Left lung (tissue), 10 donors: ENCODE data around the gene SIPA1L3. TPM values are rescaled to one million over a fixed set of nuclear protein-coding genes. Genes with fewer than 3 reads are reported as not detected.

Experiments
- ATAC-seq: fragments of 200-7000 bp; cut with Tn5 transposase; one replicate; pipeline ENCODE4 v1.9.1; 2020; ENCODE audit warnings: moderate library complexity
- DNase-seq, 4 donors: peaks; one replicate each; pipeline ENCODE4 v3.0.0-alpha.2; 2013 to 2020
- H3K27ac ChIP-seq, 2 donors: fragments of 200-600 bp; sonication (generic) in 1 of 2; one replicate each; pipeline versions ENCODE4 v1.5.0 to v1.8.0; 2020 to 2021
- H3K27me3 ChIP-seq, 2 donors: fragments of 200-600 bp; sonication (generic) in 1 of 2; one replicate each; pipeline versions ENCODE4 v1.5.0 to v1.8.0; 2020 to 2021
- H3K36me3 ChIP-seq, 2 donors: fragments of 200-600 bp; sonication (generic) in 1 of 2; one replicate each; pipeline versions ENCODE4 v1.5.0 to v1.8.0; 2020 to 2021
- H3K4me1 ChIP-seq, 2 donors: fragments of 200-600 bp; one replicate each; pipeline ENCODE4 v1.8.0; 2021
- H3K4me3 ChIP-seq, 2 donors: fragments of 200-600 bp; sonication (generic) in 1 of 2; one replicate each; pipeline versions ENCODE4 v1.5.0 to v1.8.0; 2020 to 2021; ENCODE audit warnings: mild to moderate bottlenecking in 1 of 2
- H3K9me3 ChIP-seq, 2 donors: fragments of 200-600 bp; sonication (generic) in 1 of 2; one replicate each; pipeline versions ENCODE4 v1.5.0 to v1.8.0; 2020 to 2021
- intact Hi-C, 2 donors: fragments of 100-400 bp; cut with DNase I; formaldehyde crosslinking; loops; one replicate each; pipeline versions ENCODE4 v1.11.2 to v1.14.2; 2022
- polyA plus RNA-seq, 6 donors: library from polyadenylated mRNA; unstranded; fragments of 120-200 nt; gene quantifications; one replicate each; pipeline ENCODE4 v1.2.1, GENCODE V29; 2013; ENCODE audit not compliant: insufficient read length in 6 of 6
- total RNA-seq, 2 donors: library from RNA; stranded (reverse); fragmentation: NEBNext Ultra II Directional; extraction: Animal tissue kit (Norgen Biotek cat#: 25700); gene quantifications; one replicate each; pipeline ENCODE4 v1.2.1, GENCODE V29; 2021
- TF ChIP-seq, protein P1 (sequence below), 2 donors: fragments of 200-600 bp; sonication (generic) in 1 of 2; IDR thresholded peaks; one replicate each; pipeline versions ENCODE4 v1.5.0 to v1.8.0; 2021; ENCODE audit warnings: antibody characterized with exemption in 2 of 2
- donor health status: DM: no; HTN: yes; CAD: no.
- donor health status: DM: no; HTN: no; CAD: no.

The SIPA1L3 gene
- total and polyA plus RNA-seq, 8 donors: 22.7 to 59.0 (median 27.4) TPM

DNA sequence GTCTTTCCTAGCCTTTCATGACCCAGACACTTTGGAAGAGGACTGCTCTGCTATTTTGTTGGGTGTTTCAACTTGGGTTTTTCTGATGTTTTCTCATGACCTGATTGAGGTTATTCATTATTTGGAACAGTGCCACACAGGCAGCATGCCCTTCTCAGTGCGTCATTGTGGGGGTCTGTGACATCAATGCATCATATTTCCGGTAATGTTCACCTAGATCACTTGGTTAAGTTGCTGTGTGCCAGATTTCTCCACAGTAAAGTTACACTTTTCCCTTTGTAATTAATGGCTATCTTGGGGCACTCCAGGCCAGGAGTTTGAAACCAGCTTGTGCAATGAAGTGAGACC is 124.4 kb downstream of the SIPA1L3 start:
- intact Hi-C loops: no loop called here
- Histone ChIP-seq H3K36me3 (no peaks in the 10 kb centered on the region), H3K9me3 (no peaks in the 10 kb centered on the region), H3K4me1 (peaks cover 0 to 24% of the 10 kb centered on the region in 2 donors), H3K4me3 (no peak overlapping the region), H3K27me3 (no peaks in the 10 kb centered on the region), H3K27ac (no peak overlapping the region)
- TF ChIP-seq, protein P1, sequence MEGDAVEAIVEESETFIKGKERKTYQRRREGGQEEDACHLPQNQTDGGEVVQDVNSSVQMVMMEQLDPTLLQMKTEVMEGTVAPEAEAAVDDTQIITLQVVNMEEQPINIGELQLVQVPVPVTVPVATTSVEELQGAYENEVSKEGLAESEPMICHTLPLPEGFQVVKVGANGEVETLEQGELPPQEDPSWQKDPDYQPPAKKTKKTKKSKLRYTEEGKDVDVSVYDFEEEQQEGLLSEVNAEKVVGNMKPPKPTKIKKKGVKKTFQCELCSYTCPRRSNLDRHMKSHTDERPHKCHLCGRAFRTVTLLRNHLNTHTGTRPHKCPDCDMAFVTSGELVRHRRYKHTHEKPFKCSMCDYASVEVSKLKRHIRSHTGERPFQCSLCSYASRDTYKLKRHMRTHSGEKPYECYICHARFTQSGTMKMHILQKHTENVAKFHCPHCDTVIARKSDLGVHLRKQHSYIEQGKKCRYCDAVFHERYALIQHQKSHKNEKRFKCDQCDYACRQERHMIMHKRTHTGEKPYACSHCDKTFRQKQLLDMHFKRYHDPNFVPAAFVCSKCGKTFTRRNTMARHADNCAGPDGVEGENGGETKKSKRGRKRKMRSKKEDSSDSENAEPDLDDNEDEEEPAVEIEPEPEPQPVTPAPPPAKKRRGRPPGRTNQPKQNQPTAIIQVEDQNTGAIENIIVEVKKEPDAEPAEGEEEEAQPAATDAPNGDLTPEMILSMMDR (IDR thresholded peaks at IDR 0.05): no peak
- DNase-seq (no peak), ATAC-seq (no peak)

DNA sequence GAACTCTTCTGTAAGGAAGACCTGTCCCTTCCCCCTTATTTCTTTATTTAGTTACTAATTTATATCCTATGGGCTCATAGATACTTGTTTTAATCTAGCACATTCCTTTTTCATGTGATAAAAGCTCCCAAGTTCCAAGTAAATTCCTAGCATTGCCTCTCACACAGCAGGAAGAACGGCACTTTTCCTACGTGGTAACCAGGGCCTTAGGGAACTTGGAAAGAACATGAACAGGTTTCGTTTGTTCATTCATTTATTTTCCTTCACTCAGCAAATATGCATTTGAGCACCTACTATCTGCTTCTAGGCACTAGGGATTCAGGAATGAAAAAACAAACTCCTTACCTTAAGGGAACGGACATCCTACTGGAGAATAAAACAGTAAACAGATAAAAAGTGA is 125.1 kb downstream of the SIPA1L3 start:
- DNase-seq (no peak), ATAC-seq (no peak)
- H3K4me3 ChIP-seq: no peak overlapping the region
- TF ChIP-seq, protein P1 (IDR thresholded peaks at IDR 0.05): no peak
- no peaks in the 10 kb centered on the region for H3K9me3 ChIP-seq
- H3K27me3 ChIP-seq: no peaks in the 10 kb centered on the region
- H3K4me1 ChIP-seq: peaks cover 0 to 24% of the 10 kb centered on the region in 2 donors
- H3K36me3 ChIP-seq: no peaks in the 10 kb centered on the region
- no peak overlapping the region for H3K27ac ChIP-seq
- intact Hi-C loops: no loop called here

DNA sequence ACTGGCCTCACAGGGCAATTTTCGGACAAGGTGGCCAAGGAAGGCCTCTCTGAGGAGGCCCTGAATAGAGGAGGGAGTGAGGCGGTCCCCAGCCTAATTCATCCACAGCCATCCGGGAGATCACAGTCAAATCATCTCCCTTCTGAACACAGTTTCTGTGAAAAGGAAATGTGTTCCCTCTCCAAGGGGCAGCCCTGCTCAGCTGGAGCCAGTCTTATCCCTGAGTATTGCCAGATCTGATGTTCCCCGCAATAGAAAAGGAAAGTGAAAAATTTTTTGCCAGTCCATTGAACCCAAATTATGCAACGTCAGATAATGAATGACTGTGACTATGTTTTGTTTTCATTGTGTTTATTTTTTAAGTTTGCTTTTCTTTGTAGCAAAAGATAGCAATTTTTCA is 125.9 kb downstream of the SIPA1L3 start:
- Histone ChIP-seq H3K4me3 (no peak overlapping the region), H3K27ac (no peak overlapping the region), H3K36me3 (no peaks in the 10 kb centered on the region), H3K9me3 (no peaks in the 10 kb centered on the region), H3K4me1 (peaks cover 0 to 24% of the 10 kb centered on the region in 2 donors), H3K27me3 (no peaks in the 10 kb centered on the region)
- TF ChIP-seq, protein P1 (IDR thresholded peaks at IDR 0.05): no peak
- peak in 1 of 4 donors; percentile 52 for DNase-seq
- intact Hi-C loops: no loop called here
- no peak for ATAC-seq

DNA sequence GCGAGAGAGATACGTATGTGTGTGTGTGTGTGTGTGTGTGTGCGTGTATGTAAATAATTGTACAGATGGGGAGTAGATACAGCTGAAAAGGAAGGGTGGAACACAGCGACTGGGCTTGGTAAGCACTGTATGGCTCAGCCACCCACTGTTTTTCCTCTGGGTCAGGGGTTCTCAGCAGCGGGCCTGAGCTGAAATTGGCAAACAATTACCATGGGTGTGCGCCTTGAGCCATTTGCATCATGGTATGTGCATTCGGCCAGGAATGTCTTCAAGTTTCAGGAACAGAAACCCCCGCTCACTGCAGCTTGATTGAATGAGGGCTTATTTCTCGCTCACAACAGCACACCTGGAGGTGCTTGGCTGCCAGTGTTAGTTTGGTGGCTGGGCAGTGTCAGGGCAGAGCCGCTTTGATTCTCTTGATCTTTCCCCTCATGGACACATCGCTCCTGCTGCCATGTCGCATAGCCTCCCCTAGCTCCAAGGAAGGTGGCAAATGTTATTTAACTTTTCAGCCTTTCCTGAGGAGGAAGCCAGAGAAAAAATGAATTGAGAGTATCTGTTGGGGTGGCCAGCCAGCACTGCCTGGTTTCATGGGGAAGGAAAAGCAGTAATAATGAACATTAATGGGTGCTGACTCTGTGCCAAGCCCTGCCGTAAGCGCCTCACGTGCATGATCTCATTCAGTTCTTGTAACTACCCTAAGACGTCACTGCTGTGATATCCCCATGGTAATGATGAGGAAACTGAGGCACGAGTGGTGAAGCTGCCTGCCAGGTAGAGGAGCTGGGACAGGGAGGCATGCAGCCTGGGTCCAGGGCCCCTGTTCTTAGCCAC is 126.9 kb downstream of the SIPA1L3 start:
- DNase-seq: peak in 1 of 4 donors; percentile 20
- no peaks in the 10 kb centered on the region for H3K36me3 ChIP-seq
- peaks cover 0 to 24% of the 10 kb centered on the region in 2 donors for H3K4me1 ChIP-seq
- TF ChIP-seq, protein P1 (IDR thresholded peaks at IDR 0.05): no peak
- H3K9me3 ChIP-seq: no peaks in the 10 kb centered on the region
- intact Hi-C loops: no loop called here
- peak; percentile 10 for ATAC-seq
- no peak overlapping the region for H3K27ac ChIP-seq
- H3K4me3 ChIP-seq: no peak overlapping the region
- H3K27me3 ChIP-seq: no peaks in the 10 kb centered on the region

DNA sequence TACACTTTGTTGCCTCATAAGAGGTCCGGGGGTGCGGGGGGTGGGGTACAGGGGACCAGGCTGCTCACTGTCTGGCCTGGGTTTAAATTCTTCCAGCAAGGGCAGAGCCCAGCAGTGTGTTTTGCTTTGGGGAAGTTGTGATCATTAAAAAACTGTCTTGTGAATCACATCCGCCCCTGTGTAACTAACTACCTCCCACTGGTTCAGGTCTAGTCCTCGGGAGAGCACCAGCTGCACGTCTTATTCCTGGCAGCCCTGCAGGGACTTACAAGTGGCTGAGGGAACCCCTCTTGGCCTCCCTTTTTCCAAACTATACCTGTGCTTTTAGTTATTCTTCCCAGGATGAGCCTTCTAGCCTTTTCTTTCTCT is 127.5 kb downstream of the SIPA1L3 start:
- no peaks in the 10 kb centered on the region for H3K36me3 ChIP-seq
- peaks cover 0 to 24% of the 10 kb centered on the region in 2 donors for H3K4me1 ChIP-seq
- H3K9me3 ChIP-seq: no peaks in the 10 kb centered on the region
- DNase-seq (no peak), ATAC-seq (peak; percentile 18)
- intact Hi-C loops: no loop called here
- TF ChIP-seq, protein P1 (IDR thresholded peaks at IDR 0.05): no peak
- no peak overlapping the region for H3K27ac ChIP-seq
- H3K4me3 ChIP-seq: no peak overlapping the region
- H3K27me3 ChIP-seq: no peaks in the 10 kb centered on the region
